GM23338 (cell line): ENCODE results near the gene YAP1. TPM values are rescaled to one million over a fixed set of nuclear protein-coding genes. Genes with fewer than 3 reads are reported as not detected.
A peak's percentile ranks its signal among the peaks of the same experiment; 100 is the strongest.

Source experiments
- ATAC-seq: fragments of 200-7000 bp; cut with Tn5 transposase; 3 replicates; pipeline ENCODE4 v1.9.1; 2020
- DNase-seq: peaks from one replicate; pipeline ENCODE4 v3.0.0-alpha.2; 2015; ENCODE audit warnings: low spot score
- H2AFZ ChIP-seq: fragments of 200-600 bp; sonication (generic); 2 replicates; pipeline ENCODE4 v1.8.0; 2016; ENCODE audit warnings: antibody characterized with exemption, mild to moderate bottlenecking, moderate library complexity
- H3F3A ChIP-seq: fragments of 200-600 bp; sonication (generic); replicated peaks from 2 replicates; pipeline ENCODE4 v1.8.0; 2017; ENCODE audit warnings: antibody characterized with exemption, mixed run types, low read depth
- H3K27ac ChIP-seq: fragments of 200-600 bp; sonication (generic); 2 replicates; pipeline ENCODE4 v1.6.1; 2016; ENCODE audit warnings: low read depth
- H3K27me3 ChIP-seq: fragments of 200-600 bp; sonication (generic); 2 replicates; pipeline ENCODE4 v1.8.0; 2016; ENCODE audit warnings: mild to moderate bottlenecking, mixed run types, moderate library complexity; ENCODE audit not compliant: insufficient read depth
- H3K36me3 ChIP-seq: fragments of 200-600 bp; sonication (generic); 2 replicates; pipeline ENCODE4 v1.8.0; 2016; ENCODE audit warnings: mild to moderate bottlenecking; ENCODE audit not compliant: insufficient read depth
- H3K4me1 ChIP-seq: fragments of 200-600 bp; sonication (generic); 2 replicates; pipeline ENCODE4 v1.8.0; 2016; ENCODE audit warnings: mild to moderate bottlenecking, moderate library complexity; ENCODE audit not compliant: insufficient read depth
- H3K4me2 ChIP-seq: fragments of 200-600 bp; sonication (generic); 2 replicates; pipeline ENCODE4 v1.7.1; 2017; ENCODE audit warnings: mixed run types
- H3K4me3 ChIP-seq: fragments of 200-600 bp; sonication (generic); 2 replicates; pipeline ENCODE4 v1.6.1; 2016; ENCODE audit warnings: mixed run types
- H3K79me2 ChIP-seq: fragments of 200-600 bp; sonication (generic); replicated peaks from 2 replicates; pipeline ENCODE4 v1.8.0; 2017; ENCODE audit warnings: mild to moderate bottlenecking; ENCODE audit not compliant: insufficient read depth
- H3K9me2 ChIP-seq: fragments of 200-600 bp; sonication (generic); 2 replicates; pipeline ENCODE4 v1.8.0; 2017; ENCODE audit not compliant: insufficient read depth
- H4K20me1 ChIP-seq: fragments of 200-600 bp; sonication (generic); replicated peaks from 2 replicates; pipeline ENCODE4 v1.8.0; 2017; ENCODE audit warnings: mild to moderate bottlenecking; ENCODE audit not compliant: insufficient read depth
- H3K27ac Mint-ChIP-seq: 2 replicates; pipeline ENCODE4 v1.8.0; 2020; ENCODE audit warnings: inconsistent platforms, mild to moderate bottlenecking, moderate library complexity, mixed read lengths
- H3K27me3 Mint-ChIP-seq: 3 replicates; pipeline ENCODE4 v1.8.0; 2022; ENCODE audit warnings: low read depth, mild to moderate bottlenecking, moderate library complexity, mixed read lengths, inconsistent platforms; ENCODE audit not compliant: insufficient read depth, poor library complexity
- H3K36me3 Mint-ChIP-seq: 3 replicates; pipeline ENCODE4 v1.8.0; 2021; ENCODE audit warnings: low read depth, mild to moderate bottlenecking, inconsistent platforms, moderate library complexity, mixed read lengths
- H3K4me1 Mint-ChIP-seq: 3 replicates; pipeline ENCODE4 v1.8.0; 2020; ENCODE audit warnings: mild to moderate bottlenecking, inconsistent platforms, mixed read lengths
- H3K4me3 Mint-ChIP-seq: 3 replicates; pipeline ENCODE4 v1.8.0; 2021; ENCODE audit warnings: moderate library complexity, mild to moderate bottlenecking, inconsistent platforms, mixed read lengths
- H3K9me3 Mint-ChIP-seq: 3 replicates; pipeline ENCODE4 v1.8.0; 2020; ENCODE audit warnings: moderate library complexity, mild to moderate bottlenecking, inconsistent platforms, mixed read lengths
- CREB1 ChIP-seq: fragments of 250-450 bp; sonication (Bioruptor Pico); IDR thresholded peaks from 2 replicates; pipeline ENCODE4 v1.5.0; 2020; ENCODE audit warnings: low read depth, mild to moderate bottlenecking, moderate library complexity
- EZH2phosphoT487 ChIP-seq: fragments of 200-600 bp; sonication (generic); IDR thresholded peaks from one replicate; pipeline ENCODE4 v1.8.1; 2018; ENCODE audit warnings: antibody characterized with exemption; ENCODE audit not compliant: unreplicated experiment
- JUNB ChIP-seq: IDR thresholded peaks from one replicate; pipeline ENCODE4 v1.6.1; 2016; ENCODE audit warnings: antibody characterized with exemption; ENCODE audit not compliant: unreplicated experiment
- NANOG ChIP-seq: IDR thresholded peaks from 2 replicates; pipeline ENCODE4 v1.6.1; 2016; ENCODE audit warnings: antibody characterized with exemption, borderline replicate concordance
- POLR2AphosphoS5 ChIP-seq: IDR thresholded peaks from 2 replicates; pipeline ENCODE4 v1.6.1; 2016; ENCODE audit warnings: antibody characterized with exemption, low read depth
- STAT1 ChIP-seq: IDR thresholded peaks from one replicate; pipeline ENCODE4 v1.6.1; 2016; ENCODE audit warnings: antibody characterized with exemption; ENCODE audit not compliant: unreplicated experiment
- ZNF114 ChIP-seq: fragments of 250-450 bp; sonication (Bioruptor Pico); IDR thresholded peaks from 2 replicates; pipeline ENCODE4 v1.5.0; 2020; ENCODE audit warnings: mild to moderate bottlenecking, moderate library complexity
- ZNF331 ChIP-seq: fragments of 250-450 bp; sonication (Bioruptor Pico); IDR thresholded peaks from 2 replicates; pipeline ENCODE4 v1.5.0; 2020; ENCODE audit warnings: low read depth, mild to moderate bottlenecking, moderate library complexity
- polyA plus RNA-seq: library from polyadenylated mRNA; unstranded; fragments of >200 nt; fragmentation: Nextera tagmentation; extraction: Ambion mirVana; gene quantifications from 2 replicates; pipeline ENCODE4 v1.2.1, GENCODE V29; 2016
- total RNA-seq: library from RNA; depleted of rRNA; stranded (reverse); fragments of >200 nt; shearing (Covaris generic); gene quantifications from 2 replicates; pipeline ENCODE4 v1.2.3, GENCODE V29; 2014
- TF ChIP-seq, protein P1 (sequence below), 2 experiments: fragments of 200-600 bp in 1 of 2; sonication (generic) in 1 of 2; conservative IDR thresholded peaks; 2 replicates each; pipeline versions ENCODE4 v1.5.1 to v1.6.1; 2016 to 2017; ENCODE audit warnings: antibody characterized with exemption in 2 of 2, low read depth in 2 of 2, mild to moderate bottlenecking in 2 of 2, moderate library complexity in 1 of 2
- TF ChIP-seq, protein P2 (sequence below): IDR thresholded peaks from one replicate; pipeline ENCODE4 v1.6.1; 2018; ENCODE audit warnings: antibody characterized with exemption; ENCODE audit not compliant: unreplicated experiment

The YAP1 gene
- total and polyA plus RNA-seq, 2 experiments from 2014 or later: 17.2 to 155 TPM

DNA sequence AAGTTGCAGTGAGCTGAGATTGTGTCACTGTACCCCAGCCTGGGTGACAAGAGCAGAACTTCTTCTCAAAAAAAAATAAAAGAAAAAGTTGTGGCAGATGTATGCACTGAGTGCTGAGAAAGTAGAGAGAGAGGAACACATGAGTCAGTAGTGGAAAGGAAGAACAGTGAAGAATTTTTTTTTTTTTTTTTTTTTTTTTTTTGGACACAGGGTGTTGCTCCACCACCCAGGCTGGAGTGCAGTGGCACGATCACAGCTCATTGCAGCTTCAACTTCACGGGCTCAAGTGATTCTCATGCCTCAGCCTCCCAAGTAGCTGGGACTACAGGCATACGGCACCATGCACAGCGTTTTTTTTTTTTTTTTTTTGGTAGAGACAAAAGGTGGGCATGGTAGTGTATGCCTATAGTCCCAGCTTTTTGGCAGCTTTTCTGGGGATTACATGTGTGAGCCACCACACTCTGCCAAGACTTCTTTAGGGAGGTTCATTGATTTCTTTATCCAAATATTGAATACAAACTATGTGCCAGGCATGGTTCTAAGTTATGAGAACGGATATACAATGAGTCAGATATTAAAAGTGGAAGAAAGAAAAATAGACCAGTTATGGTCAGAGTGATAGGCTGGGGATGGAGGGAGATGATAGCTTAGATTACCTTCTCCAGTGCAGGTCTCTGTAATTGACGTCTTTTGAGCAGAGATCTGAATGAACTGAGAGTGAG lies 62.0 kb downstream of the YAP1 start:
- Histone ChIP-seq H3K36me3 (no peaks in the 10 kb centered on the region), H4K20me1 (0 out of 2 replicates have a peak, but pooled peaks cover 3% of the 10 kb centered on the region), H3K27ac (no peak overlapping the region; the same call in 1 of the 2 replicates), H3K9me2 (no peaks in the 10 kb centered on the region), H3K4me1 (no peaks in the 10 kb centered on the region), H2AFZ (no peak overlapping the region), H3F3A (no peaks in the 10 kb centered on the region), H3K27me3 (no peaks in the 10 kb centered on the region), H3K4me3 (no peak overlapping the region), H3K4me2 (no peak overlapping the region), H3K79me2 (peaks cover 78% of the 10 kb centered on the region)
- Mint-ChIP-seq H3K27ac (0 out of 2 replicates have a peak overlapping the region, but pooled peaks have one; percentile 2), H3K27me3 (no peaks in the 10 kb centered on the region), H3K4me3 (no peak overlapping the region), H3K36me3 (peaks cover 26% of the 10 kb centered on the region; the same call in 2 of the 3 replicates), H3K9me3 (no peaks in the 10 kb centered on the region), H3K4me1 (peaks cover 6% of the 10 kb centered on the region; the same call in 2 of the 3 replicates)
- TF ChIP-seq EZH2phosphoT487: no peak
- TF ChIP-seq JUNB: no peak
- no peak for TF ChIP-seq NANOG
- TF ChIP-seq CREB1 (CRISPR knock-in tag): no peak
- no peak for TF ChIP-seq POLR2AphosphoS5
- TF ChIP-seq, protein P1, sequence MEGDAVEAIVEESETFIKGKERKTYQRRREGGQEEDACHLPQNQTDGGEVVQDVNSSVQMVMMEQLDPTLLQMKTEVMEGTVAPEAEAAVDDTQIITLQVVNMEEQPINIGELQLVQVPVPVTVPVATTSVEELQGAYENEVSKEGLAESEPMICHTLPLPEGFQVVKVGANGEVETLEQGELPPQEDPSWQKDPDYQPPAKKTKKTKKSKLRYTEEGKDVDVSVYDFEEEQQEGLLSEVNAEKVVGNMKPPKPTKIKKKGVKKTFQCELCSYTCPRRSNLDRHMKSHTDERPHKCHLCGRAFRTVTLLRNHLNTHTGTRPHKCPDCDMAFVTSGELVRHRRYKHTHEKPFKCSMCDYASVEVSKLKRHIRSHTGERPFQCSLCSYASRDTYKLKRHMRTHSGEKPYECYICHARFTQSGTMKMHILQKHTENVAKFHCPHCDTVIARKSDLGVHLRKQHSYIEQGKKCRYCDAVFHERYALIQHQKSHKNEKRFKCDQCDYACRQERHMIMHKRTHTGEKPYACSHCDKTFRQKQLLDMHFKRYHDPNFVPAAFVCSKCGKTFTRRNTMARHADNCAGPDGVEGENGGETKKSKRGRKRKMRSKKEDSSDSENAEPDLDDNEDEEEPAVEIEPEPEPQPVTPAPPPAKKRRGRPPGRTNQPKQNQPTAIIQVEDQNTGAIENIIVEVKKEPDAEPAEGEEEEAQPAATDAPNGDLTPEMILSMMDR (conservative IDR thresholded peaks at IDR 0.05; ENCODE audit: low read depth in 2 of 2): no peak
- TF ChIP-seq, protein P2, sequence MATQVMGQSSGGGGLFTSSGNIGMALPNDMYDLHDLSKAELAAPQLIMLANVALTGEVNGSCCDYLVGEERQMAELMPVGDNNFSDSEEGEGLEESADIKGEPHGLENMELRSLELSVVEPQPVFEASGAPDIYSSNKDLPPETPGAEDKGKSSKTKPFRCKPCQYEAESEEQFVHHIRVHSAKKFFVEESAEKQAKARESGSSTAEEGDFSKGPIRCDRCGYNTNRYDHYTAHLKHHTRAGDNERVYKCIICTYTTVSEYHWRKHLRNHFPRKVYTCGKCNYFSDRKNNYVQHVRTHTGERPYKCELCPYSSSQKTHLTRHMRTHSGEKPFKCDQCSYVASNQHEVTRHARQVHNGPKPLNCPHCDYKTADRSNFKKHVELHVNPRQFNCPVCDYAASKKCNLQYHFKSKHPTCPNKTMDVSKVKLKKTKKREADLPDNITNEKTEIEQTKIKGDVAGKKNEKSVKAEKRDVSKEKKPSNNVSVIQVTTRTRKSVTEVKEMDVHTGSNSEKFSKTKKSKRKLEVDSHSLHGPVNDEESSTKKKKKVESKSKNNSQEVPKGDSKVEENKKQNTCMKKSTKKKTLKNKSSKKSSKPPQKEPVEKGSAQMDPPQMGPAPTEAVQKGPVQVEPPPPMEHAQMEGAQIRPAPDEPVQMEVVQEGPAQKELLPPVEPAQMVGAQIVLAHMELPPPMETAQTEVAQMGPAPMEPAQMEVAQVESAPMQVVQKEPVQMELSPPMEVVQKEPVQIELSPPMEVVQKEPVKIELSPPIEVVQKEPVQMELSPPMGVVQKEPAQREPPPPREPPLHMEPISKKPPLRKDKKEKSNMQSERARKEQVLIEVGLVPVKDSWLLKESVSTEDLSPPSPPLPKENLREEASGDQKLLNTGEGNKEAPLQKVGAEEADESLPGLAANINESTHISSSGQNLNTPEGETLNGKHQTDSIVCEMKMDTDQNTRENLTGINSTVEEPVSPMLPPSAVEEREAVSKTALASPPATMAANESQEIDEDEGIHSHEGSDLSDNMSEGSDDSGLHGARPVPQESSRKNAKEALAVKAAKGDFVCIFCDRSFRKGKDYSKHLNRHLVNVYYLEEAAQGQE: no peak
- ATAC-seq: no peak
- no peak for DNase-seq

DNA sequence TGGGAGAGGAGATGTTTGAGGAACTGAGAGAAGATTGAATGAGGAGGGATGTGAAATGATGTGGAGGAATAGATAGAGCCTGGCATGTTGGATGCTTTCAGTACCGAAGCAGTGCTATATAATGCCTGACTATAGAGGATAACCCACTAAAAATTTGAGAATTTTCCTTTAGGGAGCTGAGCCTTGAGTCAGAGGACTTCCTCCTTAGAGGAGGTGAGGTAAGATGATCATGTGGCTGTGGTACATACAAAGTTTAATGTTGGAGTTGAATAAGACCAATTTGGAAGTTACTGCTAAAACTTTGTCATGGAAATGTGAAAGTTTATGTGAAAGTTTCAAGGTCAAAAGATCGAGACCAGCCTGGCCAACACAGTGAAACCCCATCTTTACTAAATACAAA lies 66.9 kb downstream of the YAP1 start:
- ATAC-seq (no peak), DNase-seq (no peak)
- no peak for TF ChIP-seq CREB1 (CRISPR knock-in tag)
- TF ChIP-seq EZH2phosphoT487: no peak
- TF ChIP-seq ZNF331 (CRISPR knock-in tag): no peak
- TF ChIP-seq POLR2AphosphoS5: no peak
- TF ChIP-seq ZNF114 (CRISPR knock-in tag): no peak
- no peak for TF ChIP-seq STAT1
- TF ChIP-seq, protein P1 (conservative IDR thresholded peaks at IDR 0.05; ENCODE audit: low read depth in 2 of 2): no peak
- Histone ChIP-seq H3K4me3 (no peak overlapping the region), H3K4me2 (no peak overlapping the region), H3K27ac (no peak overlapping the region), H3K79me2 (peaks cover 59% of the 10 kb centered on the region), H3F3A (no peaks in the 10 kb centered on the region), H3K9me2 (peaks cover 5% of the 10 kb centered on the region; the same call in 1 of the 2 replicates), H2AFZ (no peak overlapping the region), H3K4me1 (0 out of 2 replicates have a peak, but pooled peaks cover 15% of the 10 kb centered on the region), H3K27me3 (no peaks in the 10 kb centered on the region), H3K36me3 (no peaks in the 10 kb centered on the region), H4K20me1 (no peaks in the 10 kb centered on the region)
- Mint-ChIP-seq H3K36me3 (peaks cover 67% of the 10 kb centered on the region), H3K9me3 (no peaks in the 10 kb centered on the region), H3K4me1 (peaks cover 11% of the 10 kb centered on the region), H3K27me3 (no peaks in the 10 kb centered on the region), H3K27ac (peak overlapping the region; percentile 11; the same call in 1 of the 2 replicates), H3K4me3 (no peak overlapping the region)
